DLD1 (cell line): Measurements from ENCODE around the gene RPN2.

Experiments used
- in situ Hi-C: cut with HindIII; loops from 2 replicates; pipeline ENCODE4 v1.10.0; 2017; ENCODE audit warnings: low sequenced_read_pairs

Gene RPN2

GRCh38 chr20:37209193-37209592 lies 30.1 kb downstream of the RPN2 start:
- in situ Hi-C loops: no loop called here

GRCh38 chr20:37209661-37210314 lies 30.7 kb downstream of the RPN2 start:
- in situ Hi-C loops: no loop called here

DNA sequence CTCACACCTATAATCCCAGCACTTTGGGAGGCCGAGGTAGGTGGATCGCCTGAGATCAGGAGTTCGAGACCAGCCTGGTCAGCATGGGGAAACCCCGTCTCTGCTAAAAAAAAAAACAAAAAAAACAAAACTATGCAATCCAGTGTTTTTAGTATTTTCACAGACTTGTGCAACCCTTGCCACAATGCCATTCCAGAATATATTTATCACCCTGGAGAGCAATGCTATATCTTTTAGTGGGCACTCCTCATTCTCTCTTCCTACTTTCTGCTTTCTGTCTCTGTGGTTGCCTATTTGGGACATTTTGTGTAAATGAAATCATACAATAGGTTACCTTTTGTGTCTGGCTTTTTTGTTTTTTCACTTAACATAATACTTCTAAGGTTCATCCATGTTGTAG lies 39.3 kb downstream of the RPN2 start:
- in situ Hi-C loops: no loop called here

GRCh38 chr20:37218976-37219375 lies 39.8 kb downstream of the RPN2 start:
- in situ Hi-C loops: no loop called here

GRCh38 chr20:37219751-37220668 lies 40.9 kb downstream of the RPN2 start:
- in situ Hi-C loops: no loop called here

DNA sequence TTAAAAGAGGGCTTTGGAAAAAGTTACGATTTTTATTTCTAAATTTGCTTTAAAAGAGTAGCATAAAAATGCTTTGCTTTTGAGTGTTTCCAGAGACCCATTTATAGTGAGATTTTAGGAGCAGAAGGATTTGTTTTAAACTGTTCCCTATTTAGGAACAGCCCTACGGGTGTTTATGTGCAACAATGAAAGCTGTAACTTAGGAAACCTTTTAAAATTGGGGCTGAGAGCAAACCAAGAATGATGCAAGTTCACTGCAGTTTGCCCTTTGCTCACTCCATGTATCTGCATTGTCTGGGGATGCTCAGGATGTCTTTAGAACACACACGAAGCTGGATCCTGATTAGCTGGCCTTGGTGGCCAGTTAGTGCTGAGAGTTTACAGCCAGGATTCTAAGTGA lies 41.6 kb downstream of the RPN2 start:
- in situ Hi-C loops: no loop called here

DNA sequence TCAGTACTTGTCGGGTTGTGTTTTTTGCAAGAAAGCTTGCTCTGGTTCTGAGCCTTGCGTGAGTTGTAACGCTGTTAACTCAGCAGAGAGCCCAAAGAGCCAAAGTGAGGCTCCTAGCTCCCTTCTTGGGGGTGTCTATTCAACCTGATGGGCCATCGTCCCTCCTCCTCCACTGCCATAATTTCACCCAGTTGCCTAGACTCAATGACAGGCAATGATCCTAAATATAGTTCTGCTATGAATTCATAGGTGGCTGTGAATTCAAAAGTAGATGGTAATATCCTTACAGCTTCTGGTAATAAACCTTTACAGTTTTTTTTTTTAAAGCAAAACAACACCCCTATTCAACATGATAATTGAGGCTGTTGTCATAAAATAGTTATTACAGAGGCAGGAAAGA lies 43.0 kb downstream of the RPN2 start:
- in situ Hi-C loops: no loop called here

- in situ Hi-C loops: no loop called here
Observed at GRCh38 chr20:37223053-37223452, 43.9 kb downstream of the RPN2 start.

GRCh38 chr20:37225146-37225545 lies 46.0 kb downstream of the RPN2 start:
- in situ Hi-C loops: no loop called here

- in situ Hi-C loops: no loop called here
Observed at GRCh38 chr20:37226889-37227288, 47.8 kb downstream of the RPN2 start.

DNA sequence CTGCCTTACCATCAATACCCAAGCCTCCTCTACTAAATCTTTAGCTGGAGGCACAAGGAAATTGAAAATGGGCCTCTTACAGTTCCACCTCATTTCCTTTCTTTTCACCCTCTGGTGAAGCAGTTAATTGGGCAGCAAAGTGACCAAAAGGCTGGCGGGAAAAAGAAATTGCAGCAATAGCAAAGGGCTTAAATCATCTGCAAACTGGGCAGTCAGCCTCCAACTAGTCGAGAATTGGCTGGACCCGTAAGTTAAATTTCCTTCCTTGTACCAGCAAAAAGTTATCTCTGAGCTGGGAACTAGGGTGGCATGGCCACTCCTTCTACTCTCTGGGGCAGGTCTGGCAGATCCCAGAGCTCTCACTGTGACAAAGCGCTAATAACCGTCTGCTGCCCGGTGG lies 49.0 kb downstream of the RPN2 start:
- in situ Hi-C loops: no loop called here

DNA sequence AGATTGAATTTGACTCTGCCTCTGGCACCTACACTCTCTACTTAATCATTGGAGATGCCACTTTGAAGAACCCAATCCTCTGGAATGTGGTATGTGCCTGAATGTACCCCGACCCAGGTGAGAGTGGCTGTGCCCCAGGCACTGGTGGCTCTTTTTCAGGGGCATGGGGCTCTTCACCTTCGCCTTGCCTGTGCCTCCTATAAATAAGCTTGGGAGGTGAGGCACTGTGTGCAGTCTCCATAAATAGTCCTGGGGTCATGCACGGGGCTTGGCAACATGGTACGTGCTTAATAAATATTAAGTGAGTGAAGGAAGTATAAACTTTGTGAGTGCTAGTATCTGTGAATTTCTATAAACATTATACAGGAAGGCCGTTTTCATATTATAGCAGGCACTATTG lies 49.5 kb downstream of the RPN2 start:
- in situ Hi-C loops: no loop called here

- in situ Hi-C loops: no loop called here
Observed at GRCh38 chr20:37229357-37229756, 50.2 kb downstream of the RPN2 start.

GRCh38 chr20:37230200-37230599 lies 51.1 kb downstream of the RPN2 start:
- in situ Hi-C loops: no loop called here

- in situ Hi-C loops: no loop called here
Observed at GRCh38 chr20:37231947-37232630, 53.0 kb downstream of the RPN2 start.

GRCh38 chr20:37233548-37234253 lies 54.6 kb downstream of the RPN2 start:
- in situ Hi-C loops: no loop called here

- in situ Hi-C loops: no loop called here
Observed at GRCh38 chr20:37234254-37234581, 55.1 kb downstream of the RPN2 start.

- in situ Hi-C loops: no loop called here
Observed at GRCh38 chr20:37235065-37235464, 55.9 kb downstream of the RPN2 start.

DNA sequence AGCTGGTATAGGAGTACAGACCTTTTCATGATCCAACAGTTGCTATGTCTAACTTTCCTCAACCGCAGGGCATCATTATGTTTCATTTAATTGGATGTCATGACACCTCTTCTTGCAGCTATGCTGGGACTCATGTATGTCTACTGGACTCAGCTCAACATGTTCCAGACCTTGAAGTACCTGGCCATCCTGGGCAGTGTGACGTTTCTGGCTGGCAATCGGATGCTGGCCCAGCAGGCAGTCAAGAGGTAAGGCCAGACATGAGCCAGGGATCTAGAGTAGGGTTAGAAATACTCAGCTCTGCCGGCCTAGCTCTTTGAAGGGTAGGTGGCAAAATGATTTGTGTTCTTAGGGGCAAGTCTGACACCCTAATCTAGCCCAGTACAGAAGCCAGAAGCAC lies 57.3 kb downstream of the RPN2 start:
- in situ Hi-C loops: no loop called here

DNA sequence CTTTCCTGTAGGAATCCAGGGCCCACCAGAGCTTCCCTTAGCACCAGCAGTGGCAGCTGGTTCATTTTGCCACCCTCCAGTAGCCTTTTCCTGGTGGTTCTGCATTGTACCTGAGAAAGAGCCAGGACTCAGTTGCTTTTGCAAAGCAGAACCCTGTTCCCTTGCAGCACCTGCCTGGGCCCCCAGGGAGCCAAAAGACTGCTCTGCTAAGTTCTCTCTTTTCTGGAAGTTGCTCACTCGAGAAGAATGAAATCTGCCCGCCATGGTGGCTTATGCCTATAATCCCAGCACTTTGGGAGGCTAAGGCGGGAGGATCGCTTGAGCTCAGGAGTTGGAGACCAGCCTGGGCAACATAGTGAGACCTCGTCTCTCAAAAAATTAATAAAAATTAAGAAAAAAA lies 58.5 kb downstream of the RPN2 start:
- in situ Hi-C loops: no loop called here

- in situ Hi-C loops: no loop called here
Observed at GRCh38 chr20:37238426-37238825, 59.3 kb downstream of the RPN2 start.
